ENCODE measurements around the gene ITGA1.
"Not testable (repeated sequence)": the region's sequence is repeated elsewhere in the genome, so short reads cannot be mapped to it uniquely, and the experiment has no call there.

ITGA1 gene

GRCh38 chr5:52831786-52832511 lies 44.2 kb downstream of the ITGA1 start:
- DNase-seq (ENCODE audit: low spot score), result no peak

- no peak for DNase-seq (ENCODE audit: low spot score)
Observed at GRCh38 chr5:52834320-52834719, 46.6 kb downstream of the ITGA1 start.

- DNase-seq (ENCODE audit: low spot score), result no peak
Observed at GRCh38 chr5:52837068-52837467, 49.4 kb downstream of the ITGA1 start.

GRCh38 chr5:52837591-52838001 lies 49.9 kb downstream of the ITGA1 start:
- no peak for DNase-seq (ENCODE audit: low spot score)

- no peak for DNase-seq (ENCODE audit: low spot score)
Observed at GRCh38 chr5:52838326-52839015, 50.8 kb downstream of the ITGA1 start.

GRCh38 chr5:52839285-52839684 lies 51.6 kb downstream of the ITGA1 start:
- DNase-seq (ENCODE audit: low spot score), result no peak

- DNase-seq (ENCODE audit: low spot score), result no peak
Observed at GRCh38 chr5:52840277-52841050, 52.7 kb downstream of the ITGA1 start.

GRCh38 chr5:52841114-52841513 lies 53.4 kb downstream of the ITGA1 start:
- DNase-seq (ENCODE audit: low spot score), result no peak

GRCh38 chr5:52842111-52842510 lies 54.4 kb downstream of the ITGA1 start:
- no peak for DNase-seq (ENCODE audit: low spot score)

- DNase-seq (ENCODE audit: low spot score), result no peak
Observed at GRCh38 chr5:52844885-52845284, 57.2 kb downstream of the ITGA1 start.

- DNase-seq (ENCODE audit: low spot score), result no peak
Observed at GRCh38 chr5:52846182-52846842, 58.6 kb downstream of the ITGA1 start.

GRCh38 chr5:52848688-52849087 lies 61.0 kb downstream of the ITGA1 start:
- DNase-seq (ENCODE audit: low spot score), result not testable (repeated sequence)

- DNase-seq (ENCODE audit: low spot score), result no peak
Observed at GRCh38 chr5:52849544-52849943, 61.8 kb downstream of the ITGA1 start.

GRCh38 chr5:52853650-52854049 lies 65.9 kb downstream of the ITGA1 start:
- DNase-seq (ENCODE audit: low spot score), result no peak

GRCh38 chr5:52854301-52854700 lies 66.6 kb downstream of the ITGA1 start:
- no peak for DNase-seq (ENCODE audit: low spot score)

- DNase-seq (ENCODE audit: low spot score), result no peak
Observed at GRCh38 chr5:52854949-52855348, 67.2 kb downstream of the ITGA1 start.

GRCh38 chr5:52856564-52856963 lies 68.8 kb downstream of the ITGA1 start:
- DNase-seq (ENCODE audit: low spot score), result no peak

GRCh38 chr5:52859628-52860027 lies 71.9 kb downstream of the ITGA1 start:
- no peak for DNase-seq (ENCODE audit: low spot score)

GRCh38 chr5:52861368-52861767 lies 73.7 kb downstream of the ITGA1 start:
- DNase-seq (ENCODE audit: low spot score), result peak; percentile 42

- no peak for DNase-seq (ENCODE audit: low spot score)
Observed at GRCh38 chr5:52863715-52864290, 76.1 kb downstream of the ITGA1 start.

GRCh38 chr5:52864371-52864770 lies 76.7 kb downstream of the ITGA1 start:
- no peak for DNase-seq (ENCODE audit: low spot score)

- DNase-seq (ENCODE audit: low spot score), result no peak
Observed at GRCh38 chr5:52864884-52865283, 77.2 kb downstream of the ITGA1 start.

Data from LoVo (cell line).